M059J (cell line): ENCODE results near the gene PTBP3. TPM values are rescaled to one million over a fixed set of nuclear protein-coding genes. Genes with fewer than 3 reads are reported as not detected.
"Not testable (repeated sequence)": the region's sequence is repeated elsewhere in the genome, so short reads cannot be mapped to it uniquely, and the experiment has no call there.

ENCODE experiments used
- DNase-seq: peaks from one replicate; pipeline ENCODE4 v3.0.0-alpha.2; 2012; ENCODE audit warnings: low read depth
- total RNA-seq: library from RNA; depleted of rRNA; stranded (reverse); fragments of >200 nt; shearing (Covaris generic); gene quantifications from 2 replicates; pipeline ENCODE4 v1.2.3, GENCODE V29; 2014

Gene PTBP3
- total RNA-seq, 1 experiment from 2014 or later, result 49.1 TPM

GRCh38 chr9:112271466-112272098 is 61.8 kb downstream of the PTBP3 start:
- peak; percentile 21 for DNase-seq

- no peak for DNase-seq
Observed at GRCh38 chr9:112268413-112268812, 65.0 kb downstream of the PTBP3 start.

- not testable (repeated sequence) for DNase-seq
Observed at GRCh38 chr9:112267086-112267485, 66.3 kb downstream of the PTBP3 start.

GRCh38 chr9:112265391-112265790 is 68.0 kb downstream of the PTBP3 start:
- DNase-seq, result no peak

- DNase-seq, result no peak
Observed at GRCh38 chr9:112262577-112262976, 70.8 kb downstream of the PTBP3 start.

DNA sequence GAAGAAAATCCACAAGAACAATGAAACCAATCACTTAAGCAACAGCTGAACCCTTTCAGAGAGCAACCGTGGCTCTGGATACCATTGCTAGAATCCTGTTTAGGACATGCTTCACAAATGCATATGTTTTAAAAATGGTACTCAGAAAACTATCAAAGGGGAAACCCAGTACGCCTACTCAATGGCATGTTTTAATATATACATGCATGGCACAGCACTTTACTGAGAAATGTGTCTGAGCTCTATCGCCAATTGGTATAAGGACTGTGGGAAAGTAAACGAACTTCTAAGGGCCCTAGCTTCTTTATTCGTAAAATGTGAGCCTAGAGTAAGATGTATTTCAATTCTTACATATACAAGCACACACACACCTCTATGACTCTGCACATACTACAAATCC is 72.3 kb downstream of the PTBP3 start:
- DNase-seq, result no peak

DNA sequence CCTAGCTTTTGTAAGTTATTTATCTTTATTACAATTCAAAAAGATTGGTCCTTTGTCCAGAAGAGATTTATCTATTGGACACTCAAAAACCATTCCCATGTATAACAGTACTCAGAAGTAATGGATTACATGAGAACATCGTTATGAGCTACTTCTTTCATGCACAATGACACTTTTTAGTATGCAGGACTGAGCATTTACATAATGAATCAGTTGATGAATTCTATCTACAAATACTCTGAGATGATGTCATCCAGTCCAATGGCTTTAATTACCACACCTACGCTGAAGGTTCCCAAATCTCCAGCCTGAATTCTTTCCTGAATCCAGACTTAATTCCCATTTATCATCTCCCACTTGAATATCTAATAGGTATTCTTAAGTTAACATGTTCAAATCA is 75.3 kb downstream of the PTBP3 start:
- no peak for DNase-seq

- no peak for DNase-seq
Observed at GRCh38 chr9:112252194-112252593, 81.2 kb downstream of the PTBP3 start.

- DNase-seq, result peak; percentile 25
Observed at GRCh38 chr9:112249277-112249676, 84.1 kb downstream of the PTBP3 start.

GRCh38 chr9:112248722-112249121 is 84.7 kb downstream of the PTBP3 start:
- no peak for DNase-seq

GRCh38 chr9:112247090-112247489 is 86.3 kb downstream of the PTBP3 start:
- DNase-seq, result no peak

- no peak for DNase-seq
Observed at GRCh38 chr9:112245126-112245525, 88.3 kb downstream of the PTBP3 start.

- no peak for DNase-seq
Observed at GRCh38 chr9:112242147-112242804, 91.1 kb downstream of the PTBP3 start.

DNA sequence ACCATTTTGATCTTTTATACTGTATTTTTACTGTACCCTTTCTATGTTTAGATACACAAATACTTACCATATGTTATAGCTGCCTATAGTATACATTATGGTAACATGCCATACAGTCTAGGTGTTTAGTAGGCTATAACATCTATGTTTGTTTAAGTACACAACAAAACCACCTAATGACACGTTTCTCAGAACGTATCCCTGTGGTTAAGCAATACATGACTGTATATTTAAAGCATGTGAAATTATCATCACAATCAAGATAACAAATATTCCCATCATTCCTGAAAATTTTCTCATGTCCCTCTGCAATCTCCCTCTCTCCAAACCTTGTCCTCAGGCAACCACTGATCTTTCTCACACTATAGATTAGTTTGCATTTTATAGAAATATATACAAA is 91.9 kb downstream of the PTBP3 start:
- peak; percentile 39 for DNase-seq

DNA sequence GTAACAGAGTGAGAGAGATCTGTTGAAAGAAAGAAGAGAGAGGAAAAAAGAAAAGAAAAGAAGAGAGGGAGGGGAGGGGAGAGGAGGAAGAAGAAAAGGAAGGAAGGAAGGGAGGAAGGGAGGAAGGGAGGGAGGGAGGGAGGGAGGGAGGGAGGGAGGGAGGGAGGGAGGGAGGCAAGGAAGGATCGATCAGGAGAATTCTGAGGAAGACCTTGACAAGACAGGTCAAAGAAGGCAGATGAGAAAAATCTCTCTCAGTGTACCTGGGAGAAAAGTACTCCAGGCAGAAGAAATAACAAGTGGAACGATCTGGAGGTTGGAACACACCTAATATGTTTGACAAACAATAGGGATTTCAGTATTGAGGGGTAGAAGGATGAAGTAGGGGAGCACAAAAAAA is 93.7 kb downstream of the PTBP3 start:
- DNase-seq, result no peak

DNA sequence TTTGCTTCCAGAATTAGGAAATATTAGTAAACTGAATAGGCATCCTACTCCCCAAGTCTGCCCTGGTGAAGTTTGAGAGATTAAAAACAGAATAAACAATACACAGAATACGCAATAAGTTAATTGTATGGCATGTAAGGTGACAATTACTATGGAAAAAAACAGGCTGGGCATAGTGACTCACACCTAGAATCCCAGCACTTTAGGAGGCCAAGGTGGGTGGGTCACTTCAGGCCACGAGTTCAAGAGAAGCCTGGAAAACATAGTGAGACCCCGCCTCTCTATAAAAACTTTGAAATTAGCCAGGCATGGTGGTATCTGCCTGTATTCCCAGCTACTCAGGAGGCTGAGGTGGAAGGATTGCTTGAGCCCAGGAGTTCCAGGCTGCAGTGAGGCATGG is 94.1 kb downstream of the PTBP3 start:
- DNase-seq, result no peak

DNA sequence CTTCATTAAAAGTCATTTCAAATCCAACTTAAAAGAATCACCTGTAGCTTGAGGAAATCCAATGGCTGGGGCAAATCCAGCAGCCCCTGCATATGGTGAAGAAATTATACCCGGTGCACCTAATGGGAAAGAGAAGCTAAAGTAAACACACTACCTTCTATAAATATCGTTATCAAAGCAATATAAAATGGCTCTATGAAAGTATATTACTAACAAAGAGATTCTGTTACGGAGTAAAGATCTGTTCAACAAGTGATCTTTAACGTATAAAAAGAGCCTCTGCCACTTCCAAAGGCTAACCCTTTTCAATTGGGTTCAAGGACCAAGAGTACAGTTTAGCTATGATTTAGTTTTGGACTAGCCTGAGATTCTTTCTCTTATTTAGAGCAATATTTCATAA is 98.6 kb downstream of the PTBP3 start:
- DNase-seq, result no peak

DNA sequence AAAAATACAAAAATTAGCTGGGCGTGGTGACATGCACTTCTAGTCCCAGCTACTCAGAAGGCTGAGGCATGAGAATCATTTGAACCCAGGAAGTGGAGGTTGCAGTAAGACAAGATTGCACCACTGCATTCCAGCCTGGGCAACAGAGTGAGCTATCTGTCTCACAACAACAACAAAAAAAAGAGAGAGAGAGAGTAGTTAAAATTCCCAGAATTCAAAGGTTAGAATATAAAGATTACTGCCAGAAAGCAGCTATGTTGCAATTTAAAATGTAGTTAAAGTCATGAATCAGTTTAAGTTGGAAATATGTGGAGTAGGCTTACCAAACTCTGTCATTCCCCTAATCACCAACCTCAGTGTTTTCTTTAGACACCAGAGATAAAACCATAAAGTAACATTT is 99.7 kb downstream of the PTBP3 start:
- DNase-seq, result peak; percentile 30

DNA sequence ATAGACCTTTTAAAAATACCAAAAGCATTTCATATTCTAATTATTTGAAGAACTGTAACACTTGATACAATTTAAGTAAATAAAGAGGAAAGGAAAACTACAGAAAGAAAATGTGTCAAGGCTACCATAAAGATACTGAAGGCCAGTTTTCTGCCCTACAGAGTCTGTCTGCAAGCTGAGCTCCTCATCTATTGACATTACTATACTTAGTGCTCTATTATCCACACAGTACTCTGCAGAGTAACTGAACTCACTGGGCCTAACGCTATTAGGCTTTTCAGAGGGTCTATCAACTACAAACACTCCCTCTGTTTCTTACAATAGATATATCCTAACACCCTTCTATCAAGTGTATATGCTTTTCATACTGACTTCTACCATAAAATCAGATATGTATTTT is 101.2 kb downstream of the PTBP3 start:
- no peak for DNase-seq

DNA sequence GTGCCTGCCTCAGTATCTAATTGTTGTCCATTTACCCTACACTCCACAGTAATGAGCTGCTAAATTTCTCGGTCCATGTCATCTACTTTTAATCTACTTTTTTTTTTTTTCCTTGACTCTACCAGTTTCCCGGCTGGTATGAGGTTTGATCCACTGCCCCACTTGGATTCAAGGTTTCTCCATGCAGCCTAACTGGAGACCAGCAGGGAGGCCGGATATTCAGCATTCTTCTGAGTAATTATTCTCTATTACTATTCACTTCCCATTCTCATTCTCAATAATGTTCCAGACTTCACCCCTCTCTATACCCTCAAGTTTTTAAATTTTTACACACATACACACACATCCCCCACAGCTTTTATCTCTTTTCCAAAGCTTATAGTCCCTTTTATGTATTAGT is 107.3 kb downstream of the PTBP3 start:
- DNase-seq, result no peak

GRCh38 chr9:112224401-112225289 is 108.8 kb downstream of the PTBP3 start:
- peak; percentile 54 for DNase-seq

GRCh38 chr9:112218908-112219307 is 114.5 kb downstream of the PTBP3 start:
- no peak for DNase-seq

DNA sequence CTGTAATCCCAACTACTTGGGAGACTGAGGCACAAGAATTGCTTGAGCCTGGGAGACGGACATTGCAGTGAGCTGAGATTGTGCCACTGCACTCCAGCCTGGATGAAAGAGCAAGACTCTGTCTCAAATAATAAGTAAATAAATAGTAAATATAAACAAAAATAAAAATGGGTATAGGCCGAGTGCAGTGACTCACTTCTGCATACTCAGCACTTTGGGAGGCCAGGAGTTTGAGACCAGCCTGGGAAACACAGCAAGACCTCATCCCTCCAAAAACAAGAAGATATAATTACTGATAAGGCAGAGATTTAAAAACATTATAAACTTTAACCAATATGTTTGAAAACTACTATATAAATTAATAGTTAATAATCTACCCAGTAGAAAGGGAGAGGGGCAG is 120.5 kb downstream of the PTBP3 start:
- DNase-seq, result no peak
